Esophagus squamous epithelium (tissue), 5 donors: ENCODE measurements around the gene EEIG2. TPM values are rescaled to one million over a fixed set of nuclear protein-coding genes. Genes with fewer than 3 reads are reported as not detected.
"Not testable (repeated sequence)": the region's sequence is repeated elsewhere in the genome, so short reads cannot be mapped to it uniquely, and the experiment has no call there.

Experiments
- DNase-seq: peaks from one replicate; lab custom pipeline; 2025; lab: John Stamatoyannopoulos, UW
- H3K27ac ChIP-seq, 4 donors: fragments of 200-600 bp; sonication (generic); one replicate each; pipeline ENCODE4 v1.5.1; 2016 to 2019; ENCODE audit warnings: mild to moderate bottlenecking in 1 of 4
- H3K27me3 ChIP-seq, 4 donors: fragments of 200-600 bp; sonication (generic); 1 replicate in 3 of 4; 2 replicates in 1 of 4; pipeline versions ENCODE4 v1.5.1 to v1.6.0; 2017 to 2021; ENCODE audit warnings: antibody characterized with exemption in 1 of 4
- H3K36me3 ChIP-seq, 3 donors: fragments of 200-600 bp; sonication (generic); one replicate each; pipeline ENCODE4 v1.5.1; 2016 to 2019
- H3K4me1 ChIP-seq, 3 donors: fragments of 200-600 bp; sonication (generic); one replicate each; pipeline ENCODE4 v1.5.1; 2017 to 2019
- H3K4me3 ChIP-seq, 4 donors: fragments of 200-600 bp; sonication (generic); 1 replicate in 3 of 4; 2 replicates in 1 of 4; pipeline ENCODE4 v1.5.1; 2016 to 2019; ENCODE audit warnings: mild to moderate bottlenecking in 2 of 4, moderate library complexity in 1 of 4
- H3K9me3 ChIP-seq, 3 donors: fragments of 200-600 bp; sonication (generic); one replicate each; pipeline ENCODE4 v1.5.1; 2016 to 2019
- CTCF ChIP-seq, 6 experiments: fragments of 450-650 bp in 4 of 6; fragments of 200-600 bp in 2 of 6; sonication (generic) in 2 of 6; IDR thresholded peaks; one replicate each; pipeline ENCODE4 v1.5.1; 2016 to 2019; ENCODE audit warnings: antibody characterized with exemption in 6 of 6, mild to moderate bottlenecking in 4 of 6, moderate library complexity in 4 of 6
- POLR2A ChIP-seq, 4 donors: fragments of 450-650 bp; IDR thresholded peaks; one replicate each; pipeline ENCODE4 v1.6.1; 2017; ENCODE audit warnings: antibody characterized with exemption in 4 of 4, mild to moderate bottlenecking in 4 of 4, moderate library complexity in 3 of 4
- WGBS, 2 donors: methylation state at CpG; one replicate each; pipeline ENCODE4 v1.1.5; 2018; 5-methylcytosine and 5-hydroxymethylcytosine counted together
- intact Hi-C: fragments of 100-400 bp; cut with DNase I; formaldehyde crosslinking; loops from one replicate; pipeline ENCODE4 v1.15.0; 2022
- total RNA-seq, 4 donors: library from RNA; depleted of rRNA; stranded (reverse); fragments of >200 nt; gene quantifications; one replicate each; pipeline ENCODE4 v1.1.0, GENCODE V29; 2016
- donor health status: DM: yes; HTN: yes; CAD: no.

The EEIG2 gene
- total RNA-seq, 4 donors from 2014 or later = 3.9 to 9.7 (median 5.7) TPM

GRCh38 chr1:108531444-108531843, 28.5 kb upstream of the EEIG2 start:
- 23 to 34% methylated on average over 4 of the region's 4 CpGs for WGBS, 2 donors
- intact Hi-C loops = no loop called here
- Histone ChIP-seq H3K36me3 (no peaks in the 10 kb centered on the region), H3K27ac (no peak overlapping the region), H3K27me3 (no peaks in the 10 kb centered on the region), H3K4me3 (no peak overlapping the region), H3K4me1 (peaks cover 0 to 41% (median 0%) of the 10 kb centered on the region in 3 donors), H3K9me3 (no peaks in the 10 kb centered on the region)
- TF ChIP-seq POLR2A (IDR thresholded peaks at IDR 0.05) (no peak), CTCF (IDR thresholded peaks at IDR 0.05) (no peak)
- DNase-seq = no peak

- Histone ChIP-seq H3K27me3 (no peaks in the 10 kb centered on the region), H3K4me3 (no peak overlapping the region), H3K9me3 (no peaks in the 10 kb centered on the region), H3K27ac (no peak overlapping the region), H3K36me3 (no peaks in the 10 kb centered on the region), H3K4me1 (peaks cover 0 to 41% (median 0%) of the 10 kb centered on the region in 3 donors)
- TF ChIP-seq POLR2A (IDR thresholded peaks at IDR 0.05) (no peak), CTCF (IDR thresholded peaks at IDR 0.05) (no peak)
- DNase-seq = no peak
- WGBS, 2 donors = 52 to 75% methylated on average over 4 of the region's 4 CpGs
- intact Hi-C loops = no loop called here
These were observed 27.2 kb upstream of the EEIG2 start for GRCh38 chr1:108532730-108533129.

GRCh38 chr1:108533351-108534083, 26.4 kb upstream of the EEIG2 start:
- peaks cover 0 to 41% (median 0%) of the 10 kb centered on the region in 3 donors for H3K4me1 ChIP-seq
- TF ChIP-seq CTCF (IDR thresholded peaks at IDR 0.05) (no peak), POLR2A (IDR thresholded peaks at IDR 0.05) (no peak)
- H3K9me3 ChIP-seq = no peaks in the 10 kb centered on the region
- H3K27ac ChIP-seq = peak overlapping the region in 3 of 4 donors; percentile 63 to 74 (median 70)
- DNase-seq = no peak
- H3K4me3 ChIP-seq = peak overlapping the region in 1 of 4 donors; percentile 25
- no peaks in the 10 kb centered on the region for H3K36me3 ChIP-seq
- no peaks in the 10 kb centered on the region for H3K27me3 ChIP-seq
- WGBS, 2 donors = 26 to 33% methylated on average over 10 of the region's 10 CpGs
- intact Hi-C loops = no loop called here

- WGBS, 2 donors = 96 to 97% methylated on average over 3 of the region's 3 CpGs
- H3K4me1 ChIP-seq = peaks cover 0 to 41% (median 0%) of the 10 kb centered on the region in 3 donors
- H3K27ac ChIP-seq = no peak overlapping the region
- no peak overlapping the region for H3K4me3 ChIP-seq
- H3K36me3 ChIP-seq = no peaks in the 10 kb centered on the region
- TF ChIP-seq CTCF (IDR thresholded peaks at IDR 0.05) (no peak), POLR2A (IDR thresholded peaks at IDR 0.05) (no peak)
- no peak for DNase-seq
- no peaks in the 10 kb centered on the region for H3K27me3 ChIP-seq
- intact Hi-C loops = no loop called here
- H3K9me3 ChIP-seq = no peaks in the 10 kb centered on the region
These were observed 25.1 kb upstream of the EEIG2 start for GRCh38 chr1:108534759-108535158.

- WGBS, 2 donors = 72 to 86% methylated on average over 3 to 4 of the region's 6 CpGs
- intact Hi-C loops, DNase-seq, H3K4me3 ChIP-seq, H3K27ac ChIP-seq, H3K27me3 ChIP-seq, H3K36me3 ChIP-seq, H3K9me3 ChIP-seq: not testable (repeated sequence)
- H3K4me1 ChIP-seq = peaks cover 0 to 41% (median 0%) of the 10 kb centered on the region in 3 donors
These were observed 24.5 kb upstream of the EEIG2 start for GRCh38 chr1:108535315-108535897.

GRCh38 chr1:108536021-108536420, 23.9 kb upstream of the EEIG2 start:
- H3K27ac ChIP-seq, H3K9me3 ChIP-seq, intact Hi-C loops, H3K4me3 ChIP-seq, H3K27me3 ChIP-seq, DNase-seq, H3K36me3 ChIP-seq: not testable (repeated sequence)
- H3K4me1 ChIP-seq = peaks cover 0 to 41% (median 0%) of the 10 kb centered on the region in 3 donors
- WGBS, 2 donors = no CpG with 5 or more reads among the region's 27 CpGs
